ENCODE measurements around the gene PDHX. TPM values are rescaled to one million over a fixed set of nuclear protein-coding genes. Genes with fewer than 3 reads are reported as not detected.
A peak's percentile ranks its signal among the peaks of the same experiment; 100 is the strongest.

PDHX gene
- 47.9 and 51.5 TPM in 2 replicates for total RNA-seq (2013; cell fraction: nucleolus; rRNA removed)
- total RNA-seq (2014; rRNA removed) (22.4 and 28.0 TPM in 2 replicates), total RNA-seq (2014; rRNA removed; fragmentation: Illumina TruSeq; extraction: Trizol) (27.6 and 29.8 TPM in 2 replicates), total RNA-seq (2021) (27.4 and 31.1 TPM in 2 replicates), polyA plus RNA-seq (2011; rRNA removed) (32.7 and 44.5 TPM in 2 replicates), polyA plus RNA-seq (2014; fragmentation: Illumina TruSeq; extraction: Trizol) (28.7 and 31.5 TPM in 2 replicates), polyA plus RNA-seq (2014; fragmentation: Nextera tagmentation; extraction: Ambion mirVana) (10 to 100 TPM; 21.9 to 24.5 TPM), polyA plus RNA-seq (2014; rRNA removed) (13.2 and 14.5 TPM in 2 replicates), polyA plus RNA-seq (2016; fragmentation: Nextera tagmentation; extraction: Ambion mirVana) (10 to 100 TPM; 38.9 to 41.9 TPM), polyA minus RNA-seq (2011; rRNA and poly(A)+ RNA removed) (21.8 and 22.2 TPM in 2 replicates), Bru-seq, nascent RNA (percentile 72 among the genes with signal in this experiment), BruChase-seq, experiment 1, labeled RNA remaining after a 6-hour chase (percentile 65 among the genes with signal in this experiment), BruChase-seq, experiment 2, labeled RNA remaining after a 2-hour chase (percentile 67 among the genes with signal in this experiment)
- polyA plus RNA-seq (2011; ENCODE audit: low read depth), result 11.6 TPM
- 15.1 and 16.0 TPM in 2 replicates for polyA plus RNA-seq (2011; cell fraction: cytosol; rRNA removed)
- 10.1 and 13.1 TPM in 2 replicates for polyA plus RNA-seq (2011; cell fraction: nucleus; rRNA removed)
- 13.1 and 17.5 TPM in 2 replicates for polyA plus RNA-seq (2012)
- polyA minus RNA-seq (2011; cell fraction: cytosol; rRNA and poly(A)+ RNA removed), result 6.9 and 10.9 TPM in 2 replicates
- 12.0 and 19.4 TPM in 2 replicates for polyA minus RNA-seq (2011; cell fraction: nucleus; rRNA and poly(A)+ RNA removed)
- long read RNA-seq, experiment 1, transcript PDHX-201 (11 exons, 2,389 nt), result major isoform, 33 of 46 reads
- long read RNA-seq, experiment 1, partial matches to known transcripts, result 6 of 46 reads
- long read RNA-seq, experiment 1, other reads (novel, unspliced or antisense), result 7 of 46 reads
- long read RNA-seq, experiment 2, transcript PDHX-202 (6 exons, 952 nt), result minor isoform, 6 of 449 reads
- long read RNA-seq, experiment 2, transcript PDHX-201 (11 exons, 2,389 nt), result major isoform, 384 of 449 reads
- long read RNA-seq, experiment 2, partial matches to known transcripts, result 15 of 449 reads
- long read RNA-seq, experiment 2, other reads (novel, unspliced or antisense), result 42 of 449 reads

DNA sequence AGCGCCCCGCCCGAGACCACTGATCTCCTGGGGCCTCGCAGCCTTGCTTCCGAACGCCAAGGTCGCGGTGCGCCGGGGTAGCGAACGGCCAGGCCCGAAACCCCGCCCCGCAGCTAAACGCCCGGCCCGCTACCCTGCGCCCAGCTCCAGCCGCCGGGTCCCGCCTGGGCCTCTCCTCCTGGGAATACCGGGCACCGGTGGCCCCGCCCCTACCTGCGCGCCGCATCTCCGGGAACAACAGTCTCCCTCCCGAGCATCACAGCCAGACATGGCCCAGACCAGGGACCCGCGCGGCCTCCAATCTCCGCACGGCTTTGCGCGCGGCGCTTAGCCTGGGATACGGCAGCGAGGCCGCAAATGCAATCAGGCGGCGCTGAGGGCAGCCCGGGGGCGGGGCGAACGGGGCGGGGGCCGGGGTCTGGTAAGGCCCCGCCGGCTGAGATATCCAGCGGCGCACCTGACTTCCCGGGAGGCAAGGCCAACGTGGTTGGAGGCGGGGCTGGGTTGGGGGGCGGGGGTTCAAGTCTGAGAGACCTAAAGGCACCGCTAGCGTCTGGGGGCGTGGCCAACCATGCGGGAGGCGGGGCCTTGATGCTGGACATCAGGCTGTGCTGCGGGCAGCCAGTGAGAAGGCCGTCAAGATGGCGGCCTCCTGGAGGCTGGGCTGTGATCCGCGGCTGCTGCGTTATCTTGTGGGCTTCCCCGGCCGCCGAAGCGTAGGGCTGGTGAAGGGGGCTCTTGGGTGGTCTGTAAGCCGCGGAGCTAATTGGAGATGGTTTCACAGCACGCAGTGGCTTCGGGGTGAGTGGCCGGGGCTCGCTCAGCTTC, at the start of gene PDHX, which contains the start of gene APIP:
Gene PDHX (plus strand): TSS at position 604 of the 828 bp plus-strand sequence. CDS start 38 bp downstream, at position 642.
Gene APIP (minus strand): TSS at position 365 of the 828 bp plus-strand sequence. CDS start 95 bp downstream, at position 270.
- intact Hi-C loops (cut with micrococcal nuclease; ENCODE audit: unreplicated experiment), result loop anchor here (2.0 kb wide), 1 partner anchor 475 kb away; no protein-coding TSS in a partner anchor
- in situ Hi-C loops (cut with MboI), result no loop called here
- H3K27ac ChIP-seq (ENCODE audit: control insufficient read depth, insufficient read depth), result peak within 1 kb of the TSS; percentile 83
- H3K36me3 ChIP-seq (ENCODE audit: control insufficient read depth in 2 of 2, insufficient read depth in 2 of 2, low read length in 1 of 2), result no peaks in the 10 kb centered on the region
- ChIA-PET CTCF (interaction anchor here (0.6 to 2.6 kb wide), 10 partner anchors 9 to 488 kb away, joined by 3 to 17 read pairs (median 4); no protein-coding TSS in a partner anchor), POLR2A (interaction anchor here (0.6 kb wide), 2 partner anchors 487 to 1139 kb away, joined by 3 to 4 read pairs; no protein-coding TSS in a partner anchor), SMC1A (ENCODE audit: uncharacterized antibody, unreplicated experiment) (interaction anchor here (0.6 to 2.9 kb wide), 2 partner anchors 10 to 250 kb away, joined by 3 to 10 read pairs; no protein-coding TSS in a partner anchor), RAD21 (ENCODE audit: unreplicated experiment) (interaction anchor here (0.6 to 0.8 kb wide), 4 partner anchors 9 to 1791 kb away, joined by 3 read pairs; no protein-coding TSS in a partner anchor)
- no peaks in the 10 kb centered on the region for H3K4me1 ChIP-seq (ENCODE audit: control insufficient read depth, insufficient read depth, low read length)
- FAIRE-seq, result peak; percentile 94
- H3K27me3 ChIP-seq (replicated peaks in 1 of 2; ENCODE audit: control insufficient read depth in 2 of 2, insufficient read depth in 2 of 2, low read length in 1 of 2), result no peaks in the 10 kb centered on the region
- H3K4me2 ChIP-seq (ENCODE audit: control insufficient read depth, insufficient read depth), result peak within 1 kb of the TSS; percentile 95
- peaks cover 37% of the 10 kb centered on the region for H3K79me2 ChIP-seq (ENCODE audit: control insufficient read depth, insufficient read depth, low read length)
- H3K4me3 ChIP-seq, result peak within 1 kb of the TSS; percentile 99
- H2AFZ ChIP-seq (ENCODE audit: control insufficient read depth, low read depth, low read length), result peak within 1 kb of the TSS; percentile 90
- peak; percentile 96 for ATAC-seq
- H3K9me3 ChIP-seq (replicated peaks; ENCODE audit: control insufficient read depth, insufficient read depth, low read length), result no peaks in the 10 kb centered on the region
- under 1% methylated on average over 72 of the region's 79 CpGs for WGBS (ENCODE audit: insufficient coverage, insufficient replicate concordance, low lambda C conversion rate, missing lambda C conversion rate)
- H4K20me1 ChIP-seq (ENCODE audit: control insufficient read depth, insufficient read depth), result no peaks in the 10 kb centered on the region
- peak; percentile 92 for DNase-seq (ENCODE audit: low read depth, low spot score)
- BruUV-seq (replicated peaks), result no TSS peak
- peak within 1 kb of the TSS; percentile 88 for H3K9ac ChIP-seq (ENCODE audit: control insufficient read depth, insufficient read depth, low read length)
- TF ChIP-seq, protein P1, sequence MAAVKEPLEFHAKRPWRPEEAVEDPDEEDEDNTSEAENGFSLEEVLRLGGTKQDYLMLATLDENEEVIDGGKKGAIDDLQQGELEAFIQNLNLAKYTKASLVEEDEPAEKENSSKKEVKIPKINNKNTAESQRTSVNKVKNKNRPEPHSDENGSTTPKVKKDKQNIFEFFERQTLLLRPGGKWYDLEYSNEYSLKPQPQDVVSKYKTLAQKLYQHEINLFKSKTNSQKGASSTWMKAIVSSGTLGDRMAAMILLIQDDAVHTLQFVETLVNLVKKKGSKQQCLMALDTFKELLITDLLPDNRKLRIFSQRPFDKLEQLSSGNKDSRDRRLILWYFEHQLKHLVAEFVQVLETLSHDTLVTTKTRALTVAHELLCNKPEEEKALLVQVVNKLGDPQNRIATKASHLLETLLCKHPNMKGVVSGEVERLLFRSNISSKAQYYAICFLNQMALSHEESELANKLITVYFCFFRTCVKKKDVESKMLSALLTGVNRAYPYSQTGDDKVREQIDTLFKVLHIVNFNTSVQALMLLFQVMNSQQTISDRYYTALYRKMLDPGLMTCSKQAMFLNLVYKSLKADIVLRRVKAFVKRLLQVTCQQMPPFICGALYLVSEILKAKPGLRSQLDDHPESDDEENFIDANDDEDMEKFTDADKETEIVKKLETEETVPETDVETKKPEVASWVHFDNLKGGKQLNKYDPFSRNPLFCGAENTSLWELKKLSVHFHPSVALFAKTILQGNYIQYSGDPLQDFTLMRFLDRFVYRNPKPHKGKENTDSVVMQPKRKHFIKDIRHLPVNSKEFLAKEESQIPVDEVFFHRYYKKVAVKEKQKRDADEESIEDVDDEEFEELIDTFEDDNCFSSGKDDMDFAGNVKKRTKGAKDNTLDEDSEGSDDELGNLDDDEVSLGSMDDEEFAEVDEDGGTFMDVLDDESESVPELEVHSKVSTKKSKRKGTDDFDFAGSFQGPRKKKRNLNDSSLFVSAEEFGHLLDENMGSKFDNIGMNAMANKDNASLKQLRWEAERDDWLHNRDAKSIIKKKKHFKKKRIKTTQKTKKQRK (IDR thresholded peaks at IDR 0.05; ENCODE audit: low read depth, low read length), result no peak
- TF ChIP-seq KLF5 (IDR thresholded peaks at IDR 0.05; ENCODE audit: partially characterized antibody) (no peak), ZNF384 (IDR thresholded peaks at IDR 0.05; ENCODE audit: borderline replicate concordance, low read depth, low read length) (no peak), EZH2 (IDR thresholded peaks at IDR 0.05; ENCODE audit: borderline replicate concordance, control insufficient read depth, low read depth, low read length) (no peak), BCL11A (IDR thresholded peaks at IDR 0.05; ENCODE audit: low read depth, low read length) (no peak), RB1 (IDR thresholded peaks at IDR 0.05; ENCODE audit: borderline replicate concordance) (peak; percentile 91), SREBF1 (IDR thresholded peaks at IDR 0.05; ENCODE audit: low read length) (no peak)
- TF ChIP-seq, protein P2, sequence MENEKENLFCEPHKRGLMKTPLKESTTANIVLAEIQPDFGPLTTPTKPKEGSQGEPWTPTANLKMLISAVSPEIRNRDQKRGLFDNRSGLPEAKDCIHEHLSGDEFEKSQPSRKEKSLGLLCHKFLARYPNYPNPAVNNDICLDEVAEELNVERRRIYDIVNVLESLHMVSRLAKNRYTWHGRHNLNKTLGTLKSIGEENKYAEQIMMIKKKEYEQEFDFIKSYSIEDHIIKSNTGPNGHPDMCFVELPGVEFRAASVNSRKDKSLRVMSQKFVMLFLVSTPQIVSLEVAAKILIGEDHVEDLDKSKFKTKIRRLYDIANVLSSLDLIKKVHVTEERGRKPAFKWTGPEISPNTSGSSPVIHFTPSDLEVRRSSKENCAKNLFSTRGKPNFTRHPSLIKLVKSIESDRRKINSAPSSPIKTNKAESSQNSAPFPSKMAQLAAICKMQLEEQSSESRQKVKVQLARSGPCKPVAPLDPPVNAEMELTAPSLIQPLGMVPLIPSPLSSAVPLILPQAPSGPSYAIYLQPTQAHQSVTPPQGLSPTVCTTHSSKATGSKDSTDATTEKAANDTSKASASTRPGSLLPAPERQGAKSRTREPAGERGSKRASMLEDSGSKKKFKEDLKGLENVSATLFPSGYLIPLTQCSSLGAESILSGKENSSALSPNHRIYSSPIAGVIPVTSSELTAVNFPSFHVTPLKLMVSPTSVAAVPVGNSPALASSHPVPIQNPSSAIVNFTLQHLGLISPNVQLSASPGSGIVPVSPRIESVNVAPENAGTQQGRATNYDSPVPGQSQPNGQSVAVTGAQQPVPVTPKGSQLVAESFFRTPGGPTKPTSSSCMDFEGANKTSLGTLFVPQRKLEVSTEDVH (IDR thresholded peaks at IDR 0.05; ENCODE audit: low read depth, partially characterized antibody), result no peak
- TF ChIP-seq, protein P3, sequence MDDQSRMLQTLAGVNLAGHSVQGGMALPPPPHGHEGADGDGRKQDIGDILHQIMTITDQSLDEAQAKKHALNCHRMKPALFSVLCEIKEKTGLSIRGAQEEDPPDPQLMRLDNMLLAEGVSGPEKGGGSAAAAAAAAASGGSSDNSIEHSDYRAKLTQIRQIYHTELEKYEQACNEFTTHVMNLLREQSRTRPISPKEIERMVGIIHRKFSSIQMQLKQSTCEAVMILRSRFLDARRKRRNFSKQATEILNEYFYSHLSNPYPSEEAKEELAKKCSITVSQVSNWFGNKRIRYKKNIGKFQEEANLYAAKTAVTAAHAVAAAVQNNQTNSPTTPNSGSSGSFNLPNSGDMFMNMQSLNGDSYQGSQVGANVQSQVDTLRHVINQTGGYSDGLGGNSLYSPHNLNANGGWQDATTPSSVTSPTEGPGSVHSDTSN (IDR thresholded peaks at IDR 0.05; ENCODE audit: insufficient replicate concordance, low read depth, low read length), result no peak

Data from GM12878 (cell line).